GM21528 (cell line): ENCODE data around the gene AHCYL2.
"Not testable (repeated sequence)": the region's sequence is repeated elsewhere in the genome, so short reads cannot be mapped to it uniquely, and the experiment has no call there.

ENCODE experiments used
- ATAC-seq: cut with Tn5 transposase; IDR thresholded peaks from one replicate; pipeline ENCODE4 v1.9.1; 2021; ENCODE audit warnings: mild to moderate bottlenecking, moderate library complexity; ENCODE audit not compliant: unreplicated experiment, low FRiP score

Gene AHCYL2

GRCh38 chr7:129476398-129476797, 251.6 kb downstream of the AHCYL2 start:
- not testable (repeated sequence) for ATAC-seq
